GM23248 (cell line): Measurements from ENCODE around the gene PPP6R3. TPM values are rescaled to one million over a fixed set of nuclear protein-coding genes. Genes with fewer than 3 reads are reported as not detected.
A peak's percentile ranks its signal among the peaks of the same experiment; 100 is the strongest.
"Not testable (repeated sequence)": the region's sequence is repeated elsewhere in the genome, so short reads cannot be mapped to it uniquely, and the experiment has no call there.

Experiments
- DNase-seq: peaks from one replicate; pipeline ENCODE4 v3.0.0-alpha.2; 2015
- H2AFZ ChIP-seq: fragments of 200-600 bp; sonication (generic); 2 replicates; pipeline ENCODE4 v1.6.1; 2016; ENCODE audit warnings: antibody characterized with exemption
- H3F3A ChIP-seq: fragments of 200-600 bp; sonication (generic); 2 replicates; pipeline ENCODE4 v1.6.1; 2016; ENCODE audit warnings: mild to moderate bottlenecking, antibody characterized with exemption, mixed run types; ENCODE audit not compliant: insufficient read depth
- H3K27ac ChIP-seq: fragments of 200-600 bp; sonication (generic); 2 replicates; pipeline ENCODE4 v1.5.1; 2016; ENCODE audit warnings: mild to moderate bottlenecking
- H3K27me3 ChIP-seq: fragments of 200-600 bp; sonication (generic); replicated peaks from 2 replicates; pipeline ENCODE4 v1.6.1; 2016; ENCODE audit warnings: mild to moderate bottlenecking; ENCODE audit not compliant: insufficient read depth
- H3K36me3 ChIP-seq: fragments of 200-600 bp; sonication (generic); 2 replicates; pipeline ENCODE4 v1.6.1; 2016; ENCODE audit warnings: low read depth, mild to moderate bottlenecking
- H3K4me1 ChIP-seq: fragments of 200-600 bp; sonication (generic); 2 replicates; pipeline ENCODE4 v1.6.1; 2016; ENCODE audit warnings: mild to moderate bottlenecking; ENCODE audit not compliant: insufficient read depth
- H3K4me2 ChIP-seq: fragments of 200-600 bp; sonication (generic); one replicate; pipeline ENCODE4 v1.6.1; 2016; ENCODE audit warnings: mild to moderate bottlenecking; ENCODE audit not compliant: unreplicated experiment
- H3K4me3 ChIP-seq: fragments of 200-600 bp; sonication (generic); 2 replicates; pipeline ENCODE4 v1.5.1; 2016; ENCODE audit warnings: mild to moderate bottlenecking
- H3K79me2 ChIP-seq: fragments of 200-600 bp; sonication (generic); 2 replicates; pipeline ENCODE4 v1.6.1; 2016; ENCODE audit warnings: mild to moderate bottlenecking; ENCODE audit not compliant: insufficient read depth
- H3K9ac ChIP-seq: fragments of 200-600 bp; sonication (generic); 2 replicates; pipeline ENCODE4 v1.6.1; 2016; ENCODE audit warnings: mild to moderate bottlenecking
- H3K9me2 ChIP-seq: fragments of 200-600 bp; sonication (generic); 2 replicates; pipeline ENCODE4 v1.6.1; 2016; ENCODE audit warnings: mixed run types, mild to moderate bottlenecking, moderate library complexity; ENCODE audit not compliant: insufficient read depth
- H3K9me3 ChIP-seq: fragments of 200-600 bp; sonication (generic); one replicate; pipeline ENCODE4 v1.6.1; 2017; ENCODE audit warnings: low read depth
- H4K20me1 ChIP-seq: fragments of 200-600 bp; sonication (generic); 2 replicates; pipeline ENCODE4 v1.6.0; 2016; ENCODE audit not compliant: insufficient read depth
- EZH2 ChIP-seq: fragments of 200-600 bp; sonication (generic); IDR thresholded peaks from 2 replicates; pipeline ENCODE4 v1.6.1; 2018; ENCODE audit warnings: antibody characterized with exemption, mild to moderate bottlenecking; ENCODE audit not compliant: insufficient read depth, poor library complexity, severe bottlenecking
- EZH2phosphoT487 ChIP-seq: fragments of 200-600 bp; sonication (generic); IDR thresholded peaks from 2 replicates; pipeline ENCODE4 v1.6.1; 2018; ENCODE audit warnings: antibody characterized with exemption, moderate library complexity, mild to moderate bottlenecking, low read depth; ENCODE audit not compliant: insufficient read depth
- WGBS, 2 experiments: methylation state at CpG; one replicate each; pipeline ENCODE4 v1.1.6; 2015 to 2017; ENCODE audit warnings: low lambda C conversion rate in 2 of 2, low coverage in 1 of 2; ENCODE audit errors: missing lambda C conversion rate in 2 of 2; 5-methylcytosine and 5-hydroxymethylcytosine counted together
- in situ Hi-C: fragments of 300-500 bp; cut with MboI; formaldehyde crosslinking; loops from 2 replicates; pipeline ENCODE4 v1.15.0; 2020
- polyA plus RNA-seq: library from polyadenylated mRNA; unstranded; fragments of >200 nt; fragmentation: Nextera tagmentation; extraction: Ambion mirVana; gene quantifications from 2 replicates; pipeline ENCODE4 v1.2.1, GENCODE V29; 2016
- total RNA-seq: library from RNA; depleted of rRNA; stranded (reverse); fragments of >200 nt; shearing (Covaris generic); gene quantifications from 2 replicates; pipeline ENCODE4 v1.2.3, GENCODE V29; 2014

PPP6R3 gene
- total and polyA plus RNA-seq, 2 experiments from 2014 or later, result 47.5 to 96.0 TPM

GRCh38 chr11:68446046-68446725 is 14.4 kb upstream of the PPP6R3 start:
- no peak for DNase-seq
- Histone ChIP-seq H3K36me3 (no peaks in the 10 kb centered on the region), H4K20me1 (no peaks in the 10 kb centered on the region), H2AFZ (no peak overlapping the region), H3F3A (0 out of 2 replicates have a peak, but pooled peaks cover 6% of the 10 kb centered on the region), H3K4me3 (no peak overlapping the region), H3K4me2 (no peak overlapping the region), H3K9me3 (no peaks in the 10 kb centered on the region), H3K27ac (no peak overlapping the region), H3K4me1 (0 out of 2 replicates have a peak, but pooled peaks cover 5% of the 10 kb centered on the region), H3K79me2 (no peaks in the 10 kb centered on the region), H3K9ac (no peak overlapping the region), H3K27me3 (no peaks in the 10 kb centered on the region), H3K9me2 (no peaks in the 10 kb centered on the region)
- in situ Hi-C loops, result no loop called here
- no peak for TF ChIP-seq EZH2
- no peak for TF ChIP-seq EZH2phosphoT487
- WGBS, 2 experiments, result 85 to 88% methylated on average over 18 of the region's 18 CpGs

- WGBS, 2 experiments, result 43 to 55% methylated on average over 20 to 23 of the region's 25 CpGs
- Histone ChIP-seq H3K4me3 (no peak overlapping the region), H3K9me2 (no peaks in the 10 kb centered on the region), H3K36me3 (no peaks in the 10 kb centered on the region), H2AFZ (peak overlapping the region; percentile 81), H4K20me1 (no peaks in the 10 kb centered on the region), H3K4me1 (no peaks in the 10 kb centered on the region), H3K27me3 (no peaks in the 10 kb centered on the region), H3K79me2 (no peaks in the 10 kb centered on the region), H3F3A (no peaks in the 10 kb centered on the region), H3K27ac (no peak overlapping the region), H3K9ac (no peak overlapping the region), H3K9me3 (no peaks in the 10 kb centered on the region), H3K4me2 (no peak overlapping the region)
- in situ Hi-C loops, result no loop called here
- peak; percentile 81 for DNase-seq
- TF ChIP-seq EZH2phosphoT487, result no peak
- no peak for TF ChIP-seq EZH2
Measured at GRCh38 chr11:68447015-68447801, 13.3 kb upstream of the PPP6R3 start.

DNA sequence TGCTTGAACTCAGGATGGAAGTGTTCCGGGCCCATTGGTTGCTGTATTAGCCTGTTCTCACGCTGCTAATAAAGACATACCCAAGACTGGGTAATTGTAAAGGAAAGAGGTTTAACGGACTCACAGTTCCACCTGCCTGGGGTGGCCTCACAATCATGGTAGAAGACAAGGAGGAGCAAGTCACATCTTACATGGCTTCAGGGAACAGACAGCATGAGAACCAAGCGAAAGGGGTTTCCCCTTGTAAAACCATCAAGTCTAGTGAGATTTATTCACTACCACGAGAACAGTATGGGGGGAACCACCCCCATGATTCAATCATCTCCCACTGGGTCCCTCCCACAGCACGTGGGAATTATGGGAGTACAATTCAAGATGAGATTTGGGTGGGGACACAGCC is 12.6 kb upstream of the PPP6R3 start:
- DNase-seq, H3K4me1 ChIP-seq, H3K9me2 ChIP-seq, in situ Hi-C loops, H3K27me3 ChIP-seq, H3K36me3 ChIP-seq, H4K20me1 ChIP-seq, H3F3A ChIP-seq, H3K9ac ChIP-seq, H2AFZ ChIP-seq, H3K4me3 ChIP-seq, H3K9me3 ChIP-seq, H3K79me2 ChIP-seq, H3K4me2 ChIP-seq, H3K27ac ChIP-seq: not testable (repeated sequence)
- 71 to 82% methylated on average over 6 of the region's 6 CpGs for WGBS, 2 experiments

DNA sequence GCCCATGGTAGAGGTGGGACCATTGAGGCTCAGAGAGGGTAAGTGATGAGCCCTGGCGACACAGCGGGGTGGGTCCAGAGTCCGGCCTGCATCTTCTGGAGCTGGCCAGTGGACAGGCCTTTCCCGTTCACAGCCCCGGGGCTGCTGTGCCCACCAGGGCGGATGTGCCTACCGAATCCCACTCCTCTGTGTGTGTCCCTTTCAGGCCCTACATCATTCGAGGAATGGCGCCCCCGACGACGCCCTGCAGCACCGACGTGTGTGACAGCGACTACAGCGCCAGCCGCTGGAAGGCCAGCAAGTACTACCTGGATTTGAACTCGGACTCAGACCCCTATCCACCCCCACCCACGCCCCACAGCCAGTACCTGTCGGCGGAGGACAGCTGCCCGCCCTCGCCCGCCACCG is 11.9 kb upstream of the PPP6R3 start:
- H3K9me3 ChIP-seq, result no peaks in the 10 kb centered on the region
- H3K4me1 ChIP-seq, result no peaks in the 10 kb centered on the region
- no peak for TF ChIP-seq EZH2
- TF ChIP-seq EZH2phosphoT487, result no peak
- no peak overlapping the region for H3K9ac ChIP-seq
- no peak for DNase-seq
- no peak overlapping the region for H2AFZ ChIP-seq
- H3K4me2 ChIP-seq, result no peak overlapping the region
- H3K27ac ChIP-seq, result no peak overlapping the region
- no peaks in the 10 kb centered on the region for H3K9me2 ChIP-seq
- no peaks in the 10 kb centered on the region for H3F3A ChIP-seq
- H3K4me3 ChIP-seq, result no peak overlapping the region
- H3K27me3 ChIP-seq, result no peaks in the 10 kb centered on the region
- in situ Hi-C loops, result no loop called here
- no peaks in the 10 kb centered on the region for H3K36me3 ChIP-seq
- no peaks in the 10 kb centered on the region for H3K79me2 ChIP-seq
- 90 to 96% methylated on average over 10 to 25 of the region's 25 CpGs for WGBS, 2 experiments
- no peaks in the 10 kb centered on the region for H4K20me1 ChIP-seq
